Heart left ventricle (tissue), 13 donors: ENCODE data around the gene OPN4.

Source experiments
- POLR2A ChIP-seq, 2 donors: fragments of 450-650 bp; IDR thresholded peaks; one replicate each; pipeline ENCODE4 v1.6.1; 2017; ENCODE audit warnings: antibody characterized with exemption in 2 of 2, mild to moderate bottlenecking in 2 of 2, moderate library complexity in 2 of 2
- TF ChIP-seq, protein P1 (sequence below), 12 donors: fragments of 200-600 bp; sonication (generic) in 4 of 12; IDR thresholded peaks; one replicate each; pipeline versions ENCODE4 v1.5.0 to v1.8.0; 2018 to 2022; ENCODE audit warnings: antibody characterized with exemption in 12 of 12, mild to moderate bottlenecking in 5 of 12
- donor health status: ischemic (EF 13 %, LVEDD 7.1; RV severe dilation, severe dysfunction).
- donor health status: DM: no; HTN: yes; CAD: no.
- donor health status: DM: no; HTN: no; CAD: no.
- donor health status: ischemic (EF 25% LVEDD 6.9; RV normal size, moderate dysfunction).
- donor health status: ischemic (EF 25% LVEDD 5.7; RV mildly dilated, moderate dysfunction).
- donor health status: ischemic (EF 35%, LVEDD 5.7; RV mildly dilated, moderate dysfunction).
- donor health status: nonischemic (EF 11% LVEDD 7.7; RV severe dilation, severe dysfunction).
- donor health status: DM: yes; HTN: yes; CAD: no.
- donor health status: PGD.
- donor health status: ischemic (EF 29% LVEDD 5.4; RV normal size, mild dysfunction).
- donor health status: nonischemic (EF 23%, LVEDD 6.1; RV moderate dilation, normal function).

DNA sequence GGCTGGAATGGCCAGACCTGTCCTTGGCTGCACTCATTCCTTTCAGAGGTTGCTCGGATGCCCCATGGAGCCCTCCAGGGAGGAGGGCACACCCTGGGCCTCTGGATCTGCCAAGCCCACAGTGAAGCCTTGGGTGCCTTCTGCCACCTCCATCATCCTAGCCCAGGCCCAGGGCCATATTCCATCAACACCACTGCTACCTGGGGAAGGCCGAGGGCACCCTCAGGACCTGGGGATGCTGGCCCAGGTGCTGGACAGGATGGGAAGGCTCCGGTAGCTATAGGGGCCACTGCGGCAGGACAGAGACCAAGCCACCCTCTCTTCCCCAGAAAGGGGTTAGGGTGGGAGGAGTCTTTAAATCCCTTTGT is 810 bp downstream of the OPN4 start:
- no peak for TF ChIP-seq POLR2A (IDR thresholded peaks at IDR 0.05)
- TF ChIP-seq, protein P1, sequence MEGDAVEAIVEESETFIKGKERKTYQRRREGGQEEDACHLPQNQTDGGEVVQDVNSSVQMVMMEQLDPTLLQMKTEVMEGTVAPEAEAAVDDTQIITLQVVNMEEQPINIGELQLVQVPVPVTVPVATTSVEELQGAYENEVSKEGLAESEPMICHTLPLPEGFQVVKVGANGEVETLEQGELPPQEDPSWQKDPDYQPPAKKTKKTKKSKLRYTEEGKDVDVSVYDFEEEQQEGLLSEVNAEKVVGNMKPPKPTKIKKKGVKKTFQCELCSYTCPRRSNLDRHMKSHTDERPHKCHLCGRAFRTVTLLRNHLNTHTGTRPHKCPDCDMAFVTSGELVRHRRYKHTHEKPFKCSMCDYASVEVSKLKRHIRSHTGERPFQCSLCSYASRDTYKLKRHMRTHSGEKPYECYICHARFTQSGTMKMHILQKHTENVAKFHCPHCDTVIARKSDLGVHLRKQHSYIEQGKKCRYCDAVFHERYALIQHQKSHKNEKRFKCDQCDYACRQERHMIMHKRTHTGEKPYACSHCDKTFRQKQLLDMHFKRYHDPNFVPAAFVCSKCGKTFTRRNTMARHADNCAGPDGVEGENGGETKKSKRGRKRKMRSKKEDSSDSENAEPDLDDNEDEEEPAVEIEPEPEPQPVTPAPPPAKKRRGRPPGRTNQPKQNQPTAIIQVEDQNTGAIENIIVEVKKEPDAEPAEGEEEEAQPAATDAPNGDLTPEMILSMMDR (IDR thresholded peaks at IDR 0.05): no peak
